ENCODE data around the gene SETD7. TPM values are rescaled to one million over a fixed set of nuclear protein-coding genes. Genes with fewer than 3 reads are reported as not detected.
"Not testable (repeated sequence)": the region's sequence is repeated elsewhere in the genome, so short reads cannot be mapped to it uniquely, and the experiment has no call there.

The SETD7 gene
- total and polyA plus RNA-seq, 7 experiments from 2014 or later = 1.0 to 16.7 (median 7.9) TPM

- no peak for DNase-seq
- H3K36me3 Mint-ChIP-seq = peaks cover 20 to 59% (median 49%) of the 10 kb centered on the region in 5 donors
- Histone ChIP-seq H3K9me3 (ENCODE audit: control insufficient read depth in 2 of 3, low read length in 3 of 3) (peaks cover 0 to 6% (median 0%) of the 10 kb centered on the region in 3 experiments), H3K27me3 (ENCODE audit: control insufficient read depth in 2 of 2, insufficient read depth in 2 of 2, low read length in 2 of 2) (no peaks in the 10 kb centered on the region), H3K27ac (ENCODE audit: low read depth, low read length) (no peak overlapping the region), H3K36me3 (ENCODE audit: control insufficient read depth in 2 of 3, insufficient read depth in 3 of 3, low read length in 3 of 3) (peaks cover 0 to 21% (median 8%) of the 10 kb centered on the region in 3 experiments), H3K4me3 (ENCODE audit: low read length) (no peak overlapping the region), H3K4me1 (ENCODE audit: control insufficient read depth in 2 of 2, insufficient read depth in 2 of 2, low read length in 2 of 2) (no peaks in the 10 kb centered on the region)
- H3K9me3 Mint-ChIP-seq = peaks cover 7 to 37% (median 20%) of the 10 kb centered on the region in 11 donors
- peaks cover 0 to 29% (median 22%) of the 10 kb centered on the region in 7 donors for H3K4me1 Mint-ChIP-seq
- intact Hi-C loops (cut with micrococcal nuclease) = no loop called here
- H3K27ac Mint-ChIP-seq = no peak overlapping the region
- ChIA-PET POLR2A (interaction anchor here (0.9 kb wide), 1 partner anchor 16 kb away, joined by 3 read pairs; no protein-coding TSS in a partner anchor), CTCF (interaction anchor here (1.1 kb wide), 1 partner anchor 8 kb away, joined by 3 read pairs; no protein-coding TSS in a partner anchor)
- no peak for ATAC-seq
- H3K4me3 Mint-ChIP-seq = peak overlapping the region in 1 of 10 donors; percentile 40
- H3K27me3 Mint-ChIP-seq = no peaks in the 10 kb centered on the region
Measured at GRCh38 chr4:139470295-139470694, 85.7 kb downstream of the SETD7 start.

GRCh38 chr4:139469869-139470268 lies 86.2 kb downstream of the SETD7 start:
- no peak overlapping the region for H3K27ac Mint-ChIP-seq

GRCh38 chr4:139469216-139469615 lies 86.8 kb downstream of the SETD7 start:
- Histone ChIP-seq H3K27ac (ENCODE audit: low read depth, low read length) (no peak overlapping the region), H3K9me3 (ENCODE audit: control insufficient read depth in 2 of 3, low read length in 3 of 3) (peaks cover 0 to 6% (median 0%) of the 10 kb centered on the region in 3 experiments), H3K4me3 (ENCODE audit: low read length) (no peak overlapping the region), H3K36me3 (ENCODE audit: control insufficient read depth in 2 of 3, insufficient read depth in 3 of 3, low read length in 3 of 3) (peaks cover 0 to 19% (median 8%) of the 10 kb centered on the region in 3 experiments), H3K27me3 (ENCODE audit: control insufficient read depth in 2 of 2, insufficient read depth in 2 of 2, low read length in 2 of 2) (no peaks in the 10 kb centered on the region), H3K4me1 (ENCODE audit: control insufficient read depth in 2 of 2, insufficient read depth in 2 of 2, low read length in 2 of 2) (no peaks in the 10 kb centered on the region)
- H3K4me1 Mint-ChIP-seq = peaks cover 0 to 29% (median 22%) of the 10 kb centered on the region in 7 donors
- ChIA-PET CTCF (no interaction called here), POLR2A (no interaction called here)
- intact Hi-C loops (cut with micrococcal nuclease) = no loop called here
- ATAC-seq (no peak), DNase-seq (no peak)
- peaks cover 7 to 40% (median 20%) of the 10 kb centered on the region in 11 donors for H3K9me3 Mint-ChIP-seq
- peaks cover 20 to 57% (median 49%) of the 10 kb centered on the region in 5 donors for H3K36me3 Mint-ChIP-seq
- H3K27me3 Mint-ChIP-seq = no peaks in the 10 kb centered on the region
- H3K27ac Mint-ChIP-seq = no peak overlapping the region
- peak overlapping the region in 1 of 10 donors; percentile 21 for H3K4me3 Mint-ChIP-seq

More at GRCh38 chr4:139469869-139470268, 86.2 kb downstream of the SETD7 start:
- no peaks in the 10 kb centered on the region for H3K27me3 ChIP-seq (ENCODE audit: control insufficient read depth in 2 of 2, insufficient read depth in 2 of 2, low read length in 2 of 2)
- no peak for DNase-seq
- ATAC-seq = no peak
- CTCF ChIA-PET = interaction anchor here (1.1 kb wide), 1 partner anchor 8 kb away, joined by 3 read pairs; no protein-coding TSS in a partner anchor
- no peak overlapping the region for H3K4me3 ChIP-seq (ENCODE audit: low read length)
- Mint-ChIP-seq H3K36me3 (peaks cover 20 to 59% (median 49%) of the 10 kb centered on the region in 5 donors), H3K27me3 (no peaks in the 10 kb centered on the region), H3K9me3 (peaks cover 7 to 39% (median 20%) of the 10 kb centered on the region in 11 donors), H3K4me1 (peaks cover 0 to 29% (median 22%) of the 10 kb centered on the region in 7 donors), H3K4me3 (peak overlapping the region in 1 of 10 donors; percentile 40)
- H3K27ac ChIP-seq (ENCODE audit: low read depth, low read length) = no peak overlapping the region
- intact Hi-C loops (cut with micrococcal nuclease) = no loop called here
- no peaks in the 10 kb centered on the region for H3K4me1 ChIP-seq (ENCODE audit: control insufficient read depth in 2 of 2, insufficient read depth in 2 of 2, low read length in 2 of 2)
- H3K36me3 ChIP-seq (ENCODE audit: control insufficient read depth in 2 of 3, insufficient read depth in 3 of 3, low read length in 3 of 3) = peaks cover 0 to 21% (median 8%) of the 10 kb centered on the region in 3 experiments
- POLR2A ChIA-PET = no interaction called here
- H3K9me3 ChIP-seq (ENCODE audit: control insufficient read depth in 2 of 3, low read length in 3 of 3) = peaks cover 0 to 6% (median 0%) of the 10 kb centered on the region in 3 experiments

GRCh38 chr4:139468756-139469155 lies 87.3 kb downstream of the SETD7 start:
- CTCF ChIA-PET; DNase-seq; ATAC-seq; H3K27me3 Mint-ChIP-seq; H3K9me3 ChIP-seq (ENCODE audit: control insufficient read depth in 2 of 3, low read length in 3 of 3); H3K27ac Mint-ChIP-seq; H3K4me3 Mint-ChIP-seq; intact Hi-C loops (cut with micrococcal nuclease); POLR2A ChIA-PET; H3K4me1 ChIP-seq (ENCODE audit: control insufficient read depth in 2 of 2, insufficient read depth in 2 of 2, low read length in 2 of 2); H3K4me3 ChIP-seq (ENCODE audit: low read length); H3K27me3 ChIP-seq (ENCODE audit: control insufficient read depth in 2 of 2, insufficient read depth in 2 of 2, low read length in 2 of 2); H3K27ac ChIP-seq (ENCODE audit: low read depth, low read length): not testable (repeated sequence)
- H3K9me3 Mint-ChIP-seq = peaks cover 9 to 45% (median 20%) of the 10 kb centered on the region in 11 donors
- H3K36me3 Mint-ChIP-seq = peaks cover 20 to 60% (median 53%) of the 10 kb centered on the region in 5 donors
- H3K4me1 Mint-ChIP-seq = peaks cover 0 to 30% (median 23%) of the 10 kb centered on the region in 7 donors
- H3K36me3 ChIP-seq (ENCODE audit: control insufficient read depth in 2 of 3, insufficient read depth in 3 of 3, low read length in 3 of 3) = peaks cover 0 to 17% (median 8%) of the 10 kb centered on the region in 3 experiments

- H3K4me1 ChIP-seq (ENCODE audit: control insufficient read depth in 2 of 2, insufficient read depth in 2 of 2, low read length in 2 of 2) = no peaks in the 10 kb centered on the region
- peaks cover 0 to 3% (median 0%) of the 10 kb centered on the region in 3 experiments for H3K36me3 ChIP-seq (ENCODE audit: control insufficient read depth in 2 of 3, insufficient read depth in 3 of 3, low read length in 3 of 3)
- H3K4me3 ChIP-seq (ENCODE audit: low read length) = no peak overlapping the region
- ChIA-PET POLR2A (no interaction called here), CTCF (no interaction called here)
- no peak overlapping the region for H3K27ac ChIP-seq (ENCODE audit: low read depth, low read length)
- H3K27ac Mint-ChIP-seq = no peak overlapping the region
- no peak for ATAC-seq
- H3K27me3 ChIP-seq (ENCODE audit: control insufficient read depth in 2 of 2, insufficient read depth in 2 of 2, low read length in 2 of 2) = no peaks in the 10 kb centered on the region
- no peaks in the 10 kb centered on the region for H3K9me3 ChIP-seq (ENCODE audit: control insufficient read depth in 2 of 3, low read length in 3 of 3)
- no peak for DNase-seq
- no peak overlapping the region for H3K4me3 Mint-ChIP-seq
- intact Hi-C loops (cut with micrococcal nuclease) = no loop called here
- peaks cover 0 to 43% (median 33%) of the 10 kb centered on the region in 7 donors for H3K4me1 Mint-ChIP-seq
- peaks cover 13 to 50% (median 40%) of the 10 kb centered on the region in 5 donors for H3K36me3 Mint-ChIP-seq
- H3K9me3 Mint-ChIP-seq = peaks cover 6 to 35% (median 16%) of the 10 kb centered on the region in 11 donors
- H3K27me3 Mint-ChIP-seq = no peaks in the 10 kb centered on the region
Measured at GRCh38 chr4:139465922-139466321, 90.1 kb downstream of the SETD7 start.

GRCh38 chr4:139464512-139464911 lies 91.5 kb downstream of the SETD7 start:
- CTCF ChIA-PET; DNase-seq; H3K36me3 ChIP-seq (ENCODE audit: control insufficient read depth in 2 of 3, insufficient read depth in 3 of 3, low read length in 3 of 3); H3K4me3 Mint-ChIP-seq; intact Hi-C loops (cut with micrococcal nuclease); H3K4me1 ChIP-seq (ENCODE audit: control insufficient read depth in 2 of 2, insufficient read depth in 2 of 2, low read length in 2 of 2); H3K9me3 ChIP-seq (ENCODE audit: control insufficient read depth in 2 of 3, low read length in 3 of 3); H3K27ac Mint-ChIP-seq; H3K27me3 Mint-ChIP-seq; POLR2A ChIA-PET; H3K27ac ChIP-seq (ENCODE audit: low read depth, low read length); ATAC-seq; H3K27me3 ChIP-seq (ENCODE audit: control insufficient read depth in 2 of 2, insufficient read depth in 2 of 2, low read length in 2 of 2); H3K4me3 ChIP-seq (ENCODE audit: low read length): not testable (repeated sequence)
- Mint-ChIP-seq H3K4me1 (peaks cover 4 to 42% (median 36%) of the 10 kb centered on the region in 7 donors), H3K9me3 (peaks cover 6 to 30% (median 13%) of the 10 kb centered on the region in 11 donors), H3K36me3 (peaks cover 10 to 47% (median 38%) of the 10 kb centered on the region in 5 donors)

Measured in naive thymus-derived CD4-positive, alpha-beta T cell (primary cell).